Glutamatergic neuron (in vitro differentiated cells): Measurements from ENCODE around the gene CLEC12A. TPM values are rescaled to one million over a fixed set of nuclear protein-coding genes. Genes with fewer than 3 reads are reported as not detected.

ENCODE experiments used
- DNase-seq: peaks from one replicate; pipeline ENCODE4 v3.0.0; 2022
- H3K27ac Mint-ChIP-seq: one replicate; pipeline ENCODE4 v1.8.0; 2020; ENCODE audit warnings: mild to moderate bottlenecking, mixed read lengths, inconsistent platforms; ENCODE audit not compliant: unreplicated experiment
- H3K27me3 Mint-ChIP-seq: one replicate; pipeline ENCODE4 v1.8.0; 2020; ENCODE audit warnings: mild to moderate bottlenecking, moderate library complexity, mixed read lengths, inconsistent platforms; ENCODE audit not compliant: unreplicated experiment
- H3K36me3 Mint-ChIP-seq: one replicate; pipeline ENCODE4 v1.8.0; 2020; ENCODE audit warnings: mild to moderate bottlenecking, mixed read lengths, inconsistent platforms; ENCODE audit not compliant: unreplicated experiment
- H3K4me1 Mint-ChIP-seq: one replicate; pipeline ENCODE4 v1.8.0; 2020; ENCODE audit warnings: mild to moderate bottlenecking, low read depth, mixed read lengths, inconsistent platforms; ENCODE audit not compliant: unreplicated experiment
- H3K4me3 Mint-ChIP-seq: one replicate; pipeline ENCODE4 v1.8.0; 2020; ENCODE audit warnings: mild to moderate bottlenecking, mixed read lengths, inconsistent platforms; ENCODE audit not compliant: unreplicated experiment
- H3K9me3 Mint-ChIP-seq: one replicate; pipeline ENCODE4 v1.8.0; 2020; ENCODE audit warnings: mild to moderate bottlenecking, moderate library complexity, mixed read lengths, inconsistent platforms; ENCODE audit not compliant: unreplicated experiment
- CTCF ChIP-seq: fragments of 200-600 bp; sonication (generic); IDR thresholded peaks from one replicate; pipeline ENCODE4 v1.5.0; 2021; ENCODE audit not compliant: partially characterized antibody, unreplicated experiment
- total RNA-seq: library from RNA; stranded (reverse); fragmentation: NEBNext Ultra II Directional; extraction: Animal tissue kit (Norgen Biotek cat#: 25700); gene quantifications from one replicate; pipeline ENCODE4 v1.2.1, GENCODE V29; 2021; ENCODE audit not compliant: unreplicated experiment

CLEC12A gene
- total RNA-seq, 1 donor from 2014 or later = not detected

GRCh38 chr12:9931245-9931644 is 40.0 kb upstream of the CLEC12A start:
- Mint-ChIP-seq H3K9me3 (no peaks in the 10 kb centered on the region), H3K4me3 (no peak overlapping the region), H3K36me3 (no peaks in the 10 kb centered on the region), H3K27ac (no peak overlapping the region), H3K4me1 (no peaks in the 10 kb centered on the region), H3K27me3 (no peaks in the 10 kb centered on the region)
- no peak for DNase-seq
- no peak for TF ChIP-seq CTCF

GRCh38 chr12:9932270-9932669 is 38.9 kb upstream of the CLEC12A start, which contains the start of gene CLEC2A:
Gene CLEC2A, minus strand, starts transcription at chr12:9932370. Its CDS starts 41 bp downstream, at chr12:9932329.
- Mint-ChIP-seq H3K9me3 (no peaks in the 10 kb centered on the region), H3K4me3 (no peak within 1 kb of the TSS), H3K36me3 (no peaks in the 10 kb centered on the region), H3K27ac (no peak within 1 kb of the TSS), H3K4me1 (no peaks in the 10 kb centered on the region), H3K27me3 (no peaks in the 10 kb centered on the region)
- TF ChIP-seq CTCF = no peak
- no peak for DNase-seq

DNA sequence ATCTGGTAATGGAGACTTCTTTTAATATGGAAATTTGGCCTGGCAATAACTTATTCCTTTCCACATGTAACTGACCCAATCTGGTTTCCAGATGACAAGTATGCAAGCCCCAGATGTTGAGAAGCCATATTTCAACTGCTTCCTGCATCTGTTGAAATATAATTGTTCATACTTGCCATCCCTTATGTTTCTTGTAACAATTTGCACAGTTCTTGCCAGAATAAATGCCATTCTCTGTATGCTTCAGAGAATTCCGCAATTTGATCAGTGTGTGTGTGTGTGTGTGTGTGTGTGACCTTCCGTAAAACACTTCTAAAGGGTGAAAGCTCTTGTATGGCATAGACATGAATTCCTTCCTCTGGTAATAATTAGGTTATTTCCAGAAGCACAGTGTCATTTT is 37.3 kb upstream of the CLEC12A start:
- no peaks in the 10 kb centered on the region for H3K4me1 Mint-ChIP-seq
- TF ChIP-seq CTCF = no peak
- H3K36me3 Mint-ChIP-seq = no peaks in the 10 kb centered on the region
- no peak for DNase-seq
- no peaks in the 10 kb centered on the region for H3K9me3 Mint-ChIP-seq
- no peak overlapping the region for H3K27ac Mint-ChIP-seq
- H3K27me3 Mint-ChIP-seq = no peaks in the 10 kb centered on the region
- H3K4me3 Mint-ChIP-seq = no peak overlapping the region

DNA sequence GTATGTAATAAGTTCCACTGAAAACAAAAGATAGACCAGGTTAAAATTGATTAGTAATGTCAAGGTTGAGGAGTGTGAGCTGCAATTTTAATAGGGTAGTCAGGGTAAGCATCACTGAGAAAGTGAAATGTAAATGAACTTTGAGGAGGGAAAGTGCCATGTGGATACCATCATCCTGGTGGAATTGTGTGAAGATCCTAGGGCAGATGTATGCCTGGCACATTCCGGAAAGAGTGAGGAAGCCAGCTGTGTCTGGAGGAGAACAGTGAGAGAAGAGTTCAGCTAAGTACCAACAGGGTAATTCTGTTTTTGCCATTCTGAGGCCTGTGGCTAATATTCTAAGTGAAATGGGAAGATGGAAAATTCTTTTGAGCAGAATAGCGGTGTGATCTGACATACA is 36.2 kb upstream of the CLEC12A start:
- Mint-ChIP-seq H3K4me3 (no peak overlapping the region), H3K4me1 (no peaks in the 10 kb centered on the region), H3K36me3 (no peaks in the 10 kb centered on the region), H3K27me3 (no peaks in the 10 kb centered on the region), H3K9me3 (no peaks in the 10 kb centered on the region), H3K27ac (no peak overlapping the region)
- no peak for TF ChIP-seq CTCF
- no peak for DNase-seq

DNA sequence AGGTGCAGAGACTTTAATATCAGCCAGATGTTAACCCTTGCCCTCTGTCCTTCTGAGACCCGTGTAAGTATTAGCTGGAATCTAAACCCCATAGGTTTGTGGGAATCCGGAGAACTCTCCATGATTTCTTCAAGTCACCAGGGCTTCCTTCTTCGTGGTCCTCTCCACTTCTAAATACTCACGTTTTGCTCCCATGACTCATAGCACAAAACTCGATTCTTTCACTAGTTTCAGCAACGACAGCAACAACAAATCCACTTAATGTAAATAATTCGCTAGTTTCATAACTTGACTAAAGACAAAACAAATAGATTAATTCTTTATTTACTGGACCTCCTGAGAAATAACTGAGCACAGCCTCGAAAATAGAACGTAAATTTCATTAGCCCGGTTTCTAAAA is 34.6 kb upstream of the CLEC12A start:
- no peak for TF ChIP-seq CTCF
- Mint-ChIP-seq H3K27me3 (no peaks in the 10 kb centered on the region), H3K9me3 (no peaks in the 10 kb centered on the region), H3K4me3 (no peak overlapping the region), H3K27ac (no peak overlapping the region), H3K36me3 (no peaks in the 10 kb centered on the region), H3K4me1 (no peaks in the 10 kb centered on the region)
- no peak for DNase-seq
